OCI-LY3 (cell line): ENCODE data around the gene GRIK4.

Experiments
- H2AFZ ChIP-seq: fragments of 200-600, 300-600 bp; shearing (Covaris generic); 2 replicates; pipeline ENCODE4 v1.6.0; 2014; ENCODE audit warnings: antibody characterized with exemption, low read depth, low read length
- H3K27ac ChIP-seq: fragments of 200-600, 300-600 bp; sonication (generic); 2 replicates; pipeline ENCODE4 v1.5.1; 2014; ENCODE audit warnings: mild to moderate bottlenecking, low read length, moderate library complexity, mixed read lengths
- H3K27me3 ChIP-seq: fragments of 200-600, 300-600 bp; sonication (generic); 2 replicates; pipeline ENCODE4 v1.6.1; 2014; ENCODE audit warnings: low read depth, low read length, mixed read lengths
- H3K36me3 ChIP-seq: fragments of 200-600, 300-600 bp; sonication (generic); replicated peaks from 2 replicates; pipeline ENCODE3; 2014; ENCODE audit warnings: low read depth, low read length, mixed read lengths
- H3K4me1 ChIP-seq: fragments of 300-600, 200-600 bp; sonication (generic); 2 replicates; pipeline ENCODE4 v1.6.1; 2014; ENCODE audit warnings: low read length, mixed read lengths
- H3K4me2 ChIP-seq: fragments of 200-600, 300-600 bp; sonication (generic); 2 replicates; pipeline ENCODE4 v1.6.1; 2014; ENCODE audit warnings: low read length, mixed read lengths
- H3K4me3 ChIP-seq: fragments of 300-600, 200-600 bp; sonication (generic); 2 replicates; pipeline ENCODE4 v1.5.1; 2014; ENCODE audit warnings: antibody characterized with exemption, mild to moderate bottlenecking, low read length, moderate library complexity
- H3K79me2 ChIP-seq: fragments of 300-600, 200-600 bp; shearing (Covaris generic); 2 replicates; pipeline ENCODE4 v1.6.1; 2014; ENCODE audit warnings: mild to moderate bottlenecking, low read length, mixed read lengths
- H3K9ac ChIP-seq: fragments of 300-600, 200-600 bp; shearing (Covaris generic); 2 replicates; pipeline ENCODE4 v1.6.0; 2014; ENCODE audit warnings: mild to moderate bottlenecking, low read length, moderate library complexity
- H3K9me3 ChIP-seq: fragments of 200-600, 300-600 bp; shearing (Covaris generic); 2 replicates; pipeline ENCODE4 v1.6.1; 2014; ENCODE audit warnings: low read length, mixed read lengths; ENCODE audit not compliant: insufficient read depth
- H4K20me1 ChIP-seq: fragments of 200-600, 300-600 bp; sonication (generic); 2 replicates; pipeline ENCODE4 v1.6.1; 2016; ENCODE audit warnings: low read length, mixed read lengths; ENCODE audit not compliant: insufficient read depth
- EZH2phosphoT487 ChIP-seq: fragments of 200-600 bp; shearing (Covaris generic); IDR thresholded peaks from 2 replicates; pipeline ENCODE4 v1.6.1; 2018; ENCODE audit warnings: antibody characterized with exemption, mixed run types, low read depth
- TF ChIP-seq, protein P1 (sequence below): fragments of 200-600, 300-600 bp; sonication (generic); IDR thresholded peaks from 2 replicates; pipeline ENCODE4 v1.5.1; 2014; ENCODE audit warnings: antibody characterized with exemption, low read length, low read depth

Gene GRIK4

DNA sequence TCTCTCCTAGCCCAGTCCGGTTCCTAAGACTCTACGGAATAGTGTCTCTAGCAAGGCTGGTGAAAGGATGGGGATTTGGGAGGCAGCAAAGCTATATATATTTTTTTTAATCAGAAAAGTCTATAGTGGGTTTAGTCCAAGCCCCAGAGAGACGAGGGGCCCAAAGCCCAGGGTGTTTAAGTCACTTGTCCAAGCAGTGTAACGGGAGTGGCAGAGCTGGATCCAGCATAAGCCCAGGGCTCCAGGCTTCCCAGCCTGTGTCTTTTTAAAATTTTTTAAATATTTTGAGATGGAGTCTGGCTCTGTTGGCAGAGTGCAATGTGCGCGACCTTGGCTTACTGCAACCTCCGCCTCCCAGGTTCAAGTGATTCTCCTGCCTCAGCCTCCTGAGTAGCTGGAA, 6.8 kb downstream of the GRIK4 start:
- Histone ChIP-seq H2AFZ (no peak overlapping the region), H4K20me1 (no peaks in the 10 kb centered on the region), H3K4me2 (no peak overlapping the region), H3K27ac (no peak overlapping the region), H3K36me3 (no peaks in the 10 kb centered on the region), H3K4me3 (no peak overlapping the region), H3K9ac (no peak overlapping the region), H3K4me1 (no peaks in the 10 kb centered on the region), H3K79me2 (no peaks in the 10 kb centered on the region), H3K9me3 (no peaks in the 10 kb centered on the region), H3K27me3 (peaks cover 7% of the 10 kb centered on the region)
- TF ChIP-seq EZH2phosphoT487, result no peak
- TF ChIP-seq, protein P1, sequence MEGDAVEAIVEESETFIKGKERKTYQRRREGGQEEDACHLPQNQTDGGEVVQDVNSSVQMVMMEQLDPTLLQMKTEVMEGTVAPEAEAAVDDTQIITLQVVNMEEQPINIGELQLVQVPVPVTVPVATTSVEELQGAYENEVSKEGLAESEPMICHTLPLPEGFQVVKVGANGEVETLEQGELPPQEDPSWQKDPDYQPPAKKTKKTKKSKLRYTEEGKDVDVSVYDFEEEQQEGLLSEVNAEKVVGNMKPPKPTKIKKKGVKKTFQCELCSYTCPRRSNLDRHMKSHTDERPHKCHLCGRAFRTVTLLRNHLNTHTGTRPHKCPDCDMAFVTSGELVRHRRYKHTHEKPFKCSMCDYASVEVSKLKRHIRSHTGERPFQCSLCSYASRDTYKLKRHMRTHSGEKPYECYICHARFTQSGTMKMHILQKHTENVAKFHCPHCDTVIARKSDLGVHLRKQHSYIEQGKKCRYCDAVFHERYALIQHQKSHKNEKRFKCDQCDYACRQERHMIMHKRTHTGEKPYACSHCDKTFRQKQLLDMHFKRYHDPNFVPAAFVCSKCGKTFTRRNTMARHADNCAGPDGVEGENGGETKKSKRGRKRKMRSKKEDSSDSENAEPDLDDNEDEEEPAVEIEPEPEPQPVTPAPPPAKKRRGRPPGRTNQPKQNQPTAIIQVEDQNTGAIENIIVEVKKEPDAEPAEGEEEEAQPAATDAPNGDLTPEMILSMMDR, result no peak

DNA sequence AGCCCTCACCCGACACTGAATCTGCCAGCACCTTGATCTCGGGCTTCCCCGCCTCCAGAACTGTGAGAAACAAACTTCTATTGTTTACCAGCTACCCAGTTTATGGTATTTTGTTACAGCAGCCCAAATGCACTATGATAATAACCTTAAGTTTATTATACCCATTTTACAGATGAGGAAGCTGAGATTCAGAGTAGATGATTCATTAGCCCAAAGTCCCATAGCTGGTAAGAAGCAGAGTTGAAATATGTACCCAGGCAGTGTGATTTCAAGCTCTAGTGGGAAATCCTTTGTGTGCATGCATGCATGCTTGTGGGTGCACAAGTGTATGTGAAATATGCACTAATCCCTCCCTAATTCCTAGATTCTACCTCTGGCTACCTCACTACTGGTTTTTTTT, 7.9 kb downstream of the GRIK4 start:
- no peak for TF ChIP-seq EZH2phosphoT487
- TF ChIP-seq, protein P1, result no peak
- Histone ChIP-seq H3K4me3 (no peak overlapping the region), H3K4me2 (no peak overlapping the region), H3K79me2 (no peaks in the 10 kb centered on the region), H3K4me1 (no peaks in the 10 kb centered on the region), H3K36me3 (no peaks in the 10 kb centered on the region), H3K9me3 (no peaks in the 10 kb centered on the region), H3K27ac (no peak overlapping the region), H4K20me1 (no peaks in the 10 kb centered on the region), H3K27me3 (peaks cover 4% of the 10 kb centered on the region), H2AFZ (no peak overlapping the region), H3K9ac (no peak overlapping the region)

DNA sequence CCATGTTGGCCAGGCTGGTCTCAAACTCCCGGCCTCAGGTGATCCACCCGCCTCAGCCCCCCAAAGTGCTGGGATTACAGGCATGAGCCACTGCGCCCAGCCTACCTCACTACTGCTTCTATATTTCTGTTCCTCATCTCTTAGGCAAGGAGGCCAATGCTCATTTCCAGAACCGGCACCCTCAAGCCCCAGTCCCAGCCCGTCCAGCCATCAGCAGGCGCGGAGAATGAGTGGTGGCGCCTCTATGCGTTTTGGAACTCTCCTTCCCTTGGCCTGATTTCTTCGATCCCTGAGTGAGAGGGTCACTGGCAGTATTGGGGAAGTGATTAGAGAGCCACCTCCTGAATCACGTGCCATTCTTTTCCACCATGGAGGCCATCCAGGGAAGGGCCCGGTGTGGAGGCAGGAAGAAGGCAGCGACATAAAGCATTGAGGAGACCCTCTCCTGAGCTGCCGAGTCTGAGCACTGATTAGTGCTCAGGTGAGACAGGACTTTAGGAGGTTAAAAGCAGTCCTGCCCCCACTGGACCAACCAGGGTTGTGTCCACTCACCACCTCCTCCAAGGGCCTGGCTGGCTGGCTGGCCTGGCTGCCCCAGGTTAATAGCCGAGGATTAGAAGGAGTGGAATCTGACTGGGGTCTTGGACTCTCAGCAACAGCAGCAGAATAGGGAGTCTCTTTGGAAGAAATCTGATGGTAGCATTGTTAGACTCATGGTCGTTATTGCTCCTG, 8.7 kb downstream of the GRIK4 start:
- Histone ChIP-seq H2AFZ (no peak overlapping the region), H3K4me3 (no peak overlapping the region), H3K79me2 (no peaks in the 10 kb centered on the region), H4K20me1 (no peaks in the 10 kb centered on the region), H3K4me2 (no peak overlapping the region), H3K4me1 (no peaks in the 10 kb centered on the region), H3K9me3 (no peaks in the 10 kb centered on the region), H3K27me3 (no peaks in the 10 kb centered on the region; the same call in 1 of the 2 replicates), H3K27ac (no peak overlapping the region), H3K9ac (no peak overlapping the region), H3K36me3 (no peaks in the 10 kb centered on the region)
- TF ChIP-seq, protein P1, result no peak
- no peak for TF ChIP-seq EZH2phosphoT487

DNA sequence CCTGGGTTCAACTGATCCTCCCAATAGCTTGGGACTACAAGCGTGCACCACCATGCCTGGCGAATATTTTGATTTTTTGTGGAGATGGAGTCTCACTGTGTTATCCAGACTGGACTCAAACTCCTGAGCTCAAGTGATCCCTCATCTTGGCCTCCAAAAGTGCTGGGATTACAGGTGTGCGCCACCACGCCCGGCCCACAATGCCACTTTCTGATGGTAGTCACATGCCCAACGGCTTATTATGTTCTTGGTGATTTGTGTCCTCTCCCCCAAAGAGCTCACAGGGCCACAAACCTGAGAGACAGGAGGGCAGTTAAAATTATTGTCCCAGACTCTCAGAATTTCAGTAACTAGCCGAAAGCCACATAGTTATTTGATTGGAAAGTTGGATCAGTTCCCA, 9.6 kb downstream of the GRIK4 start:
- H3K79me2 ChIP-seq, result no peaks in the 10 kb centered on the region
- H3K4me2 ChIP-seq, result no peak overlapping the region
- no peak overlapping the region for H3K27ac ChIP-seq
- H4K20me1 ChIP-seq, result no peaks in the 10 kb centered on the region
- no peak overlapping the region for H2AFZ ChIP-seq
- peaks cover 3% of the 10 kb centered on the region for H3K27me3 ChIP-seq
- TF ChIP-seq, protein P1, result no peak
- TF ChIP-seq EZH2phosphoT487, result no peak
- H3K36me3 ChIP-seq, result no peaks in the 10 kb centered on the region
- no peaks in the 10 kb centered on the region for H3K9me3 ChIP-seq
- no peak overlapping the region for H3K4me3 ChIP-seq
- H3K9ac ChIP-seq, result no peak overlapping the region
- no peaks in the 10 kb centered on the region for H3K4me1 ChIP-seq
